NCI-H2107 (cell line): ENCODE measurements around the gene GAREM2.

Experiments used
- DNase-seq: peaks from one replicate; lab custom pipeline; 2025; lab: John Stamatoyannopoulos, UW

GAREM2 gene

GRCh38 chr2:26169681-26170414 is 3.0 kb upstream of the GAREM2 start:
- DNase-seq, result no peak

- DNase-seq, result no peak
Measured at GRCh38 chr2:26170795-26171194, 2.1 kb upstream of the GAREM2 start.

- DNase-seq, result no peak
Measured at GRCh38 chr2:26172189-26172870, 558 bp upstream of the GAREM2 start.

- no peak for DNase-seq
Measured at GRCh38 chr2:26173776-26174482, 1.0 kb downstream of the GAREM2 start.

- no peak for DNase-seq
Measured at GRCh38 chr2:26174691-26175465, 2.0 kb downstream of the GAREM2 start.

GRCh38 chr2:26175466-26176278 is 2.8 kb downstream of the GAREM2 start:
- DNase-seq, result no peak

GRCh38 chr2:26176279-26176615 is 3.4 kb downstream of the GAREM2 start:
- DNase-seq, result no peak

GRCh38 chr2:26177122-26177521 is 4.2 kb downstream of the GAREM2 start:
- DNase-seq, result no peak

- DNase-seq, result no peak
Measured at GRCh38 chr2:26178246-26178645, 5.4 kb downstream of the GAREM2 start.

- DNase-seq, result no peak
Measured at GRCh38 chr2:26178746-26179436, 6.0 kb downstream of the GAREM2 start.

GRCh38 chr2:26179446-26179913 is 6.6 kb downstream of the GAREM2 start:
- DNase-seq, result no peak

- no peak for DNase-seq
Measured at GRCh38 chr2:26182441-26182840, 9.6 kb downstream of the GAREM2 start.

GRCh38 chr2:26182887-26183630 is 10.2 kb downstream of the GAREM2 start:
- no peak for DNase-seq

GRCh38 chr2:26184121-26184520 is 11.2 kb downstream of the GAREM2 start:
- DNase-seq, result no peak

GRCh38 chr2:26184555-26185303 is 11.8 kb downstream of the GAREM2 start:
- DNase-seq, result no peak

- DNase-seq, result no peak
Measured at GRCh38 chr2:26185304-26185928, 12.5 kb downstream of the GAREM2 start.

- DNase-seq, result no peak
Measured at GRCh38 chr2:26185954-26186770, 13.3 kb downstream of the GAREM2 start.

GRCh38 chr2:26187114-26187513 is 14.2 kb downstream of the GAREM2 start:
- DNase-seq, result no peak
